Measurements from ENCODE around the gene GTF2H1. TPM values are rescaled to one million over a fixed set of nuclear protein-coding genes. Genes with fewer than 3 reads are reported as not detected.

Gene GTF2H1
- total RNA-seq = 123 and 134 TPM in 2 replicates

GRCh38 chr11:18321969-18322711, at the start of gene GTF2H1, which contains the start of gene HPS5:
Gene GTF2H1 (plus strand): TSS chr11:18322567. CDS start chr11:18333075, 10,508 bp downstream.
Gene HPS5 (minus strand): TSS chr11:18322140. CDS start chr11:18317858, 4,282 bp downstream.
- Histone ChIP-seq H3K27ac (ENCODE audit: low read depth, low read length) (peak within 1 kb of the TSS; percentile 99), H3K79me2 (ENCODE audit: insufficient read depth, low read length) (peaks cover 95% of the 10 kb centered on the region), H4K20me1 (ENCODE audit: insufficient read depth, low read length) (peaks cover 17% of the 10 kb centered on the region), H2AFZ (ENCODE audit: low read length) (peak within 1 kb of the TSS; percentile 99), H3K4me3 (ENCODE audit: insufficient read depth, low read length) (peak within 1 kb of the TSS; percentile 96), H3K4me2 (ENCODE audit: insufficient read depth, low read length) (peak within 1 kb of the TSS; percentile 99), H3K36me3 (ENCODE audit: insufficient read depth, low read length) (peaks cover 4% of the 10 kb centered on the region), H3K4me1 (ENCODE audit: insufficient read depth, low read length) (peaks cover 39% of the 10 kb centered on the region), H3K27me3 (ENCODE audit: insufficient read depth, low read length) (no peaks in the 10 kb centered on the region), H3K9me3 (ENCODE audit: low read depth, low read length) (no peaks in the 10 kb centered on the region)
- no peak for TF ChIP-seq CTCF (IDR thresholded peaks at IDR 0.05; ENCODE audit: extremely low read depth, low read depth, low read length)
- peak; percentile 95 for DNase-seq (ENCODE audit: insufficient read length, low spot score, missing footprints)

GRCh38 chr11:18277565-18278271, 44.6 kb upstream of the GTF2H1 start:
- no peak for DNase-seq (ENCODE audit: insufficient read length, low spot score, missing footprints)
- H2AFZ ChIP-seq (ENCODE audit: low read length) = no peak overlapping the region
- no peak overlapping the region for H3K4me2 ChIP-seq (ENCODE audit: insufficient read depth, low read length)
- no peaks in the 10 kb centered on the region for H3K27me3 ChIP-seq (ENCODE audit: insufficient read depth, low read length)
- H3K9me3 ChIP-seq (ENCODE audit: low read depth, low read length) = no peaks in the 10 kb centered on the region
- no peaks in the 10 kb centered on the region for H4K20me1 ChIP-seq (ENCODE audit: insufficient read depth, low read length)
- H3K4me3 ChIP-seq (ENCODE audit: insufficient read depth, low read length) = no peak overlapping the region
- TF ChIP-seq CTCF (IDR thresholded peaks at IDR 0.05; ENCODE audit: extremely low read depth, low read depth, low read length) = no peak
- no peaks in the 10 kb centered on the region for H3K79me2 ChIP-seq (ENCODE audit: insufficient read depth, low read length)
- H3K4me1 ChIP-seq (ENCODE audit: insufficient read depth, low read length) = no peaks in the 10 kb centered on the region
- no peak overlapping the region for H3K27ac ChIP-seq (ENCODE audit: low read depth, low read length)
- peaks cover 20% of the 10 kb centered on the region for H3K36me3 ChIP-seq (ENCODE audit: insufficient read depth, low read length)

GRCh38 chr11:18280438-18281045, 41.8 kb upstream of the GTF2H1 start:
- Histone ChIP-seq H3K4me3 (ENCODE audit: insufficient read depth, low read length) (no peak overlapping the region), H3K79me2 (ENCODE audit: insufficient read depth, low read length) (no peaks in the 10 kb centered on the region), H3K27me3 (ENCODE audit: insufficient read depth, low read length) (no peaks in the 10 kb centered on the region), H4K20me1 (ENCODE audit: insufficient read depth, low read length) (no peaks in the 10 kb centered on the region), H3K36me3 (ENCODE audit: insufficient read depth, low read length) (peaks cover 30% of the 10 kb centered on the region), H3K27ac (ENCODE audit: low read depth, low read length) (no peak overlapping the region), H3K9me3 (ENCODE audit: low read depth, low read length) (no peaks in the 10 kb centered on the region), H3K4me2 (ENCODE audit: insufficient read depth, low read length) (no peak overlapping the region), H3K4me1 (ENCODE audit: insufficient read depth, low read length) (no peaks in the 10 kb centered on the region), H2AFZ (ENCODE audit: low read length) (no peak overlapping the region)
- DNase-seq (ENCODE audit: insufficient read length, low spot score, missing footprints) = no peak
- TF ChIP-seq CTCF (IDR thresholded peaks at IDR 0.05; ENCODE audit: extremely low read depth, low read depth, low read length) = no peak

GRCh38 chr11:18282626-18283025, 39.7 kb upstream of the GTF2H1 start:
- Histone ChIP-seq H3K36me3 (ENCODE audit: insufficient read depth, low read length) (peaks cover 46% of the 10 kb centered on the region), H3K27ac (ENCODE audit: low read depth, low read length) (no peak overlapping the region), H3K27me3 (ENCODE audit: insufficient read depth, low read length) (no peaks in the 10 kb centered on the region), H3K79me2 (ENCODE audit: insufficient read depth, low read length) (no peaks in the 10 kb centered on the region), H3K4me3 (ENCODE audit: insufficient read depth, low read length) (no peak overlapping the region), H2AFZ (ENCODE audit: low read length) (no peak overlapping the region), H4K20me1 (ENCODE audit: insufficient read depth, low read length) (no peaks in the 10 kb centered on the region), H3K9me3 (ENCODE audit: low read depth, low read length) (no peaks in the 10 kb centered on the region), H3K4me1 (ENCODE audit: insufficient read depth, low read length) (no peaks in the 10 kb centered on the region), H3K4me2 (ENCODE audit: insufficient read depth, low read length) (no peak overlapping the region)
- TF ChIP-seq CTCF (IDR thresholded peaks at IDR 0.05; ENCODE audit: extremely low read depth, low read depth, low read length) = no peak
- DNase-seq (ENCODE audit: insufficient read length, low spot score, missing footprints) = no peak
